K562 treated with DMSO at 1 percent for 4 hours (cell line): ENCODE data around the gene NKX2-2. TPM values are rescaled to one million over a fixed set of nuclear protein-coding genes. Genes with fewer than 3 reads are reported as not detected.

Experiments
- total RNA-seq: library from RNA; unstranded; fragments of 300-600 nt; gene quantifications from 2 replicates; pipeline ENCODE4 v1.2.3, GENCODE V29; 2022; ENCODE audit not compliant: insufficient read depth

NKX2-2 gene
- total RNA-seq = not detected in 2 replicates

DNA sequence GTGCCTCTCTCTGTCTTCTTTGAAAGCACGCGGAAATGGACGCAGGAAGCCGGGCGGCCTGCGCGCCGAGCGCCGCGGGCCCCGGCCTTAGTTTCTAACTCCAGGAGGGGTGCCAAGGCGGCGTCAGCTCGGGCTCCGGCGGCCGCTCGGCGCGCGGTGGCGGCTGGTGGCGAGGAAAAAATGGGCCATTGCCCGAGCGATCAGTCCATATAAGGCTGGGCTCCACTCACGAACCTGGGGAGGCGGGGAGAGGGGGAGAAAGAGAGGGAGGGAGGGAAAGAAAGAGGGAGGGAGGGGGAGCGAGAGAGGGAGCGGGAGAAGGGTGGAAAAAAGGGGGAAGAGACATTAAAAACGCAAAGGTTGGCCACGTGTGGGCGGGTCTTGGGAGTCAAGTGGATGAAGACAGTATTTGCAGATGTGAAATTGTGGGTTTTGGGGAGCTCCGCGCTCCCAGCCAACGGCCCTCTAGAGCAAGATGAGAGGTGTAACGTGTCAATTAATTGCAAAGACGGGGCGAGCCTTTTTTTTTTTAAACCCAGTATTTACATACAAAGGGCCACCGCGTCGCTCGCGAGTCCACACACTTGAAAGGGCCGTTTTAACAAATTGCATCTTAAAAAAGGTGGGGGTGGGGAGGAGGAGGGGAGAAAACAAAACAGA is at the start of gene NKX2-2:
Gene NKX2-2, minus strand, starts transcription at position 184 of the 660 bp plus-strand sequence. CDS start 395 bp downstream, outside the sequence.

Other genes starting within 250 kb of the NKX2-2 start
- gene XRN2, start 210.7 kb downstream of the NKX2-2 start, total RNA-seq = 34.4 and 35.0 TPM in 2 replicates
- gene NKX2-4, start 116.5 kb downstream of the NKX2-2 start, total RNA-seq = not detected in 2 replicates
- not detected in 2 replicates for gene PAX1, start 191.6 kb upstream of the NKX2-2 start, total RNA-seq